Gastrocnemius medialis (tissue), 4 donors: ENCODE data around the gene GOLT1B.

Experiments
- CTCF ChIP-seq, 5 experiments: fragments of 450-650 bp in 3 of 5; fragments of 200-600 bp in 2 of 5; sonication (generic) in 2 of 5; IDR thresholded peaks in 4 of 5; conservative IDR thresholded peaks in 1 of 5; 1 replicate in 4 of 5; 2 replicates in 1 of 5; pipeline ENCODE4 v1.5.1; 2016 to 2019; ENCODE audit warnings: antibody characterized with exemption in 5 of 5, mild to moderate bottlenecking in 3 of 5, moderate library complexity in 3 of 5
- POLR2A ChIP-seq, 2 donors: fragments of 450-650 bp; IDR thresholded peaks; one replicate each; pipeline ENCODE4 v1.6.1; 2017; ENCODE audit warnings: antibody characterized with exemption in 2 of 2, mild to moderate bottlenecking in 2 of 2, moderate library complexity in 2 of 2

- TF ChIP-seq POLR2A (IDR thresholded peaks at IDR 0.05) (no peak), CTCF (IDR thresholded peaks at IDR 0.05 in 4 of 5, conservative IDR thresholded peaks at IDR 0.05 in 1 of 5) (no peak)
Measured at GRCh38 chr12:21529456-21529855, 27.9 kb downstream of the GOLT1B start.
